ENCODE results near the gene SERPINB10.

DNA sequence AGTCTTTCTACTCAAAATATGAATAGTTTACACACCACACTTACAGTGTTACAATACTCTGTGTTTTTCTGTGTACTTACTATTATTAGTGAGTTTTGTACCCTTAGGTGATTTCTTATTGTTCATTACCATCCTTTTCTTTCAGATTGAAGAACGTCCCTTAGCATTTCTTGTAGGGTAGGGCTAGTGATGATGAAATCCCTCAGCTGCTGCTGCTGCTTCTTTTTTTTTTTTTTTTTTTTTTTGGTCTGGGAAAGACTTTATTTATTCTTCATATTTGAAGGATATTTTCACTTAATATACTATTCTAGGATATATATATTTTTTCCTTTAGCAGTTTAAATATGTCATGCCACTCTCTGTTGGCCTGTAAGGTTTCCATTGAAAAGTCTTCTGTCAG lies 49.3 kb upstream of the SERPINB10 start:
- TF ChIP-seq, protein P1, sequence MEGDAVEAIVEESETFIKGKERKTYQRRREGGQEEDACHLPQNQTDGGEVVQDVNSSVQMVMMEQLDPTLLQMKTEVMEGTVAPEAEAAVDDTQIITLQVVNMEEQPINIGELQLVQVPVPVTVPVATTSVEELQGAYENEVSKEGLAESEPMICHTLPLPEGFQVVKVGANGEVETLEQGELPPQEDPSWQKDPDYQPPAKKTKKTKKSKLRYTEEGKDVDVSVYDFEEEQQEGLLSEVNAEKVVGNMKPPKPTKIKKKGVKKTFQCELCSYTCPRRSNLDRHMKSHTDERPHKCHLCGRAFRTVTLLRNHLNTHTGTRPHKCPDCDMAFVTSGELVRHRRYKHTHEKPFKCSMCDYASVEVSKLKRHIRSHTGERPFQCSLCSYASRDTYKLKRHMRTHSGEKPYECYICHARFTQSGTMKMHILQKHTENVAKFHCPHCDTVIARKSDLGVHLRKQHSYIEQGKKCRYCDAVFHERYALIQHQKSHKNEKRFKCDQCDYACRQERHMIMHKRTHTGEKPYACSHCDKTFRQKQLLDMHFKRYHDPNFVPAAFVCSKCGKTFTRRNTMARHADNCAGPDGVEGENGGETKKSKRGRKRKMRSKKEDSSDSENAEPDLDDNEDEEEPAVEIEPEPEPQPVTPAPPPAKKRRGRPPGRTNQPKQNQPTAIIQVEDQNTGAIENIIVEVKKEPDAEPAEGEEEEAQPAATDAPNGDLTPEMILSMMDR (IDR thresholded peaks at IDR 0.05; ENCODE audit: low read depth, low read length, poor library complexity, severe bottlenecking): no peak
- no peak for TF ChIP-seq EZH2phosphoT487 (IDR thresholded peaks at IDR 0.05; ENCODE audit: borderline replicate concordance, low read length)
